GM12872 (cell line): ENCODE measurements around the gene NFIB.

Source experiments
- TF ChIP-seq, protein P1 (sequence below): IDR thresholded peaks from 3 replicates; pipeline ENCODE4 v1.5.1; 2011; ENCODE audit warnings: low read depth, mild to moderate bottlenecking, low read length, moderate library complexity; ENCODE audit not compliant: insufficient read depth

NFIB gene

DNA sequence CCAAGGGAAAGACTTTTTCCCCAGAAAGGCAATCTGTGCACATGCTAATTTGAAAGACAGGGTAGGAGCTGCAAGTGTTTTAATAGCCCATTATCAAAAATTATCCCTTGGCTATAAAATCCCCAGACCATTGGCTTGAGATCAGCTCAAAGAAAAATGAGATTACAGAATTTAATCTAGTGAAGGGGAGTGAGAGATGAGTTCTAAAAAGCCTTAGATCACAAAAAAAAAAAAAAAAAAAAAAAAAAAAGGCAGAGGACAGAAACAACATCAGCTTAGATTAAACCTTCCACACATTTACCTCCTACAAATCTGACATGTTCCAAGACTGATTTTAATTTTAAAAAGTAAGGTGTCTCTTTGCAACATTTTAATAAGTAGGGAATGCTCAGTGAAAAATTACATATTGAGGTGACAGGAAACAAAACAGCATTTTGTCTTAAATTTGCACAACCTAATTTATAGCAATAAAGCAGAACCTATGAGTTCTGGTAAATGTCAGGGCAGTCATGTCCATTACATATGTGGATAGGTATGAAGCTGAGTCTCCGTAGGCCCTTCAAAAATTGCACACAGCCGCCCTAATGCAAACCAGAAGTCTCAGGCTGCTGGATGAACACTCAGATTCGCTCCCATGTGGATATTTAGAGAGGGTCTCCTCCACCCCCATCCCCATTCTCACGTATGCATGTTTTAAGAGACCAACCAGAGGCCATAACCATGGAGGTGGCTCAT, 43.4 kb downstream of the NFIB start:
- TF ChIP-seq, protein P1, sequence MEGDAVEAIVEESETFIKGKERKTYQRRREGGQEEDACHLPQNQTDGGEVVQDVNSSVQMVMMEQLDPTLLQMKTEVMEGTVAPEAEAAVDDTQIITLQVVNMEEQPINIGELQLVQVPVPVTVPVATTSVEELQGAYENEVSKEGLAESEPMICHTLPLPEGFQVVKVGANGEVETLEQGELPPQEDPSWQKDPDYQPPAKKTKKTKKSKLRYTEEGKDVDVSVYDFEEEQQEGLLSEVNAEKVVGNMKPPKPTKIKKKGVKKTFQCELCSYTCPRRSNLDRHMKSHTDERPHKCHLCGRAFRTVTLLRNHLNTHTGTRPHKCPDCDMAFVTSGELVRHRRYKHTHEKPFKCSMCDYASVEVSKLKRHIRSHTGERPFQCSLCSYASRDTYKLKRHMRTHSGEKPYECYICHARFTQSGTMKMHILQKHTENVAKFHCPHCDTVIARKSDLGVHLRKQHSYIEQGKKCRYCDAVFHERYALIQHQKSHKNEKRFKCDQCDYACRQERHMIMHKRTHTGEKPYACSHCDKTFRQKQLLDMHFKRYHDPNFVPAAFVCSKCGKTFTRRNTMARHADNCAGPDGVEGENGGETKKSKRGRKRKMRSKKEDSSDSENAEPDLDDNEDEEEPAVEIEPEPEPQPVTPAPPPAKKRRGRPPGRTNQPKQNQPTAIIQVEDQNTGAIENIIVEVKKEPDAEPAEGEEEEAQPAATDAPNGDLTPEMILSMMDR = no peak

DNA sequence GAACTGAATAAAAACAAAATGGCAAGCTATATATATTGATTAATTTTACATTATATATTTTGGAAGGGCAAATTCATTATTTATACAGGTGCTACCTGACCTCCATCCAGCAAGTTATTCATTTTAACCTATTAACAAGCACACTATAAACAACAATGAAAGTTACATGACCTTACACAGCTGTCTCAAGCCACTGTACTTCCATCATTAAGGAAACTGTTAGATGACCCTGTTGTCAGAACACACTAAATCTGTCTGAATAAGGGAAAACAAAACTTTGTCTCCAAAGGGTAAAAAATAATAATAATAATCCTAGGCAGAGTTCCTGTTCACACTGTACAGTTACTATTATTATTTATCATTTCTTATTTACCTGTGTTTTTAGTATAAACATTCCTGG, 44.0 kb downstream of the NFIB start:
- TF ChIP-seq, protein P1 = no peak

DNA sequence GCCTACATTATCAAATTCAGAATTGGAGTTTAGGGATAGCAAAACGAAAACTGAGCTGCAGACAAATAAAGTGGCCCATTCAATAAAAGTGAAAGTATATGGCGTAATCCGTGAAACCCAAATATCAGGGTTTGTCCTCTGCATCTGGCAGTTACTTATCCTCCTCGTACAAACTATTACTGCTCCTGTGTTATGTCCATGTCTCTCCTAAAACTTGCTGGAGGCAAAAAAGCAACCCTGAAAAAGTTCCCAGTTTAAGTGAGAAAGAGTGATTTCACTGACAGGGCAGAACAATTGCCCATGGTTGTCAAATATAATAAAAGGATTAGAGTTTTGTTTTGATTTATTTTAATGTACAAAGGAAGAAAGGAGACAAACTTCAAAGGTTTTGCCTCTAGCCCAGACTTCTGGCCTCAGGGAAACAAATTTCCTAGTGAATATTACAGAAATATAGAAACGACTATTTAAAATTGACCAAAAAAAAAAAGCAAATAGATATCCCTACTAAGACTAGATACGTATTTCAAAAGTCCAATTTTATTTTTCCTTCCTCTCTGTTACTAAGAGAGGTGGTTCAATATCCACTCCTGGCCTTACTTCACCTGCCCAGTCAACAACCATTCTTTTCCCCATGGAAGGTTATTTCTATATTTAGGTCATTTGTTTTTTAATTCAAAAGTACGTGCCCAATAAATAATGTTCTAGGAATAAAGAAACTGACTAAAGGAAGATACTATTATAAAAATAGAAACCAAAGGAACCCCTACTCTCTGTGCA, 50.0 kb downstream of the NFIB start:
- TF ChIP-seq, protein P1 = no peak

DNA sequence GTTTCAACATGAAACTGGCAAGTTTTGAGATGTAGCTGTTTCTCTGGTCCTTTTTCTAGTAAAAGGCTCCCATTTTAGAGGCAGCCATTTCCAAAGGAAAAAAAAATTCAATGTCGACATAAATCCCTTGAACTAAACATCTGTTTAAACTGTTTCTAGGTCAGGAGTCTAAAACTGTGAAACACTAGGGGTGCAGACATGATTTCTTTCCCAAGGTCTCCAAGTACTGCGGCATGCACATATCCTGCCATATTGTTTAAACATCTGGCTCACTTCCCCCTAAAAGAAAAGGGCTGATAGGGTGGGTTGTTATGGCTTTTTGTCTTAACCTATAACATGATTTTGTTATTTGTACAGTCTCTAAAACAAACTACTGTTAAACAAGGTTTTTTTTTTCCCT, 51.1 kb downstream of the NFIB start:
- TF ChIP-seq, protein P1 = no peak

DNA sequence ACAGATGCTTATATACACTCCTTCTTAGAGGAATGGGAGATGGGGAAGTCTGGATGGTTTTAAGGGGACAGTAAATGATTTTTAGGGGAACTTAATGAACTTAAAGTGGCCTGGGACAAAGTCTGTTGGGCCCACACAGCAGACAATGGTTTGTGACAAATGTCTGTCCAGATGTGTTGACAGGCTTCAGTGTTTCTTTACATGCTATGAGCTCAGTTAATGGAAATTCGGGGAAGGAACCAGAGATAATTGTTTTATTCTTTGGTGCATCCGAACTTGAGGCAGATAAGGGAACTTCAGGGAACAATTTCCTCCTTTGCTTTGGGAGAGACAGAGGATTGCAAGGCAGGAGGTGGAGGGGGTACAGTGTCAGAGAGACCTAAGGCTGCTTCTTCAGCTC, 52.3 kb downstream of the NFIB start:
- TF ChIP-seq, protein P1 = no peak

DNA sequence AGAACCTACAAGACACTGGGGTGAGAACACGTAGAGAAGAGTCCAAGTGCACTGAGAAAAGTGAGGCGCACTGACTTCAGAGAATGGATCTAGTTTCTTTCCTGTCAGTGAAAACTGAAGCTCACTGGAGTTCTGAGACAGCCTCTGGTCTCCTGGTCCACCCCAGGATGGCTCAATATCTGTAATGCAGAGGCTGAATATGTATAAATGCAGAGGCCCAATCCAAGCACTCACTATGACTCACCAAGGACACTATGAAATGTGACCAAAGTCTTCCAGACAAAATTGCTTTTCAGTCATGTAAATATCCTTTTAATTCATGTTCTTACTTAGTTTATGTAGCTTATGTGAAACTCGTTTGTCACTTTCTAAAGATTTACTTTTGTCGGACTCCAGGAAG, 53.8 kb downstream of the NFIB start:
- TF ChIP-seq, protein P1 = no peak

DNA sequence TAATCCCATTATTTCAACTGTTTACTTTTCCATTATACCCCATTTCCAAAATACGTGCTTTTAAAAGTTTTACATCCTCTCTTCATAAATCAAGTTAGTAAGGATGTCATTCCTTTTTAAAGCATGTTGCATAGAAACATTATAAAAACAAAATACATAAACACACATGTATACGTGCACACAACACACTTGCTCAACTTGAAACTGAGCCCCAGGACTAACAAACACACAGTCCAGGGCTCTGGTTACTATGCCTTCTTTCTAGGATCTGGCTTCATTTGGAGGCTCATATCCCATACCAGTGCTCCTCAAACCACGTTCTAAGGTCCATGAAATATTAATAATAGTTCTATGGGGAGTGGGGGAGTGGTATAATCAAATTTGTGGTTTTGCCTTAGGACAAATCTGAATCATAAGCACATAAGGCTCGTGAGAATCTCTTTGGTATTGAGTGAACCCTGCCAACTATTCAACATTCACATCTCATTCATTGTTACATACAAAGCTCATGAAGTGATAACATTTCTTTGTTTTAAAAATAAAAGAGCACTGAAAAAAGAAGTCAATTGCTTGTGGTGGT, 55.2 kb downstream of the NFIB start:
- TF ChIP-seq, protein P1 = no peak
